Stimulated activated memory B cell treated with anti-CD40 and anti-IgM and Interleukin-4, amounts not matched to agents 10 μg/mL and 1 μg/mL and 100 μg/mL, for 72 hours (primary cell): ENCODE results near the gene KIAA1217.

Experiments
- ATAC-seq: fragments of 150-1000 bp; cut with Tn5 transposase; 2 replicates; pipeline ENCODE4 v1.10.0; 2021
- H3K27ac Mint-ChIP-seq: one replicate; pipeline ENCODE4 v1.8.0; 2022; ENCODE audit warnings: mild to moderate bottlenecking, mixed read lengths
- H3K27me3 Mint-ChIP-seq: one replicate; pipeline ENCODE4 v1.8.0; 2022; ENCODE audit warnings: mixed read lengths
- H3K36me3 Mint-ChIP-seq: one replicate; pipeline ENCODE4 v1.8.0; 2022; ENCODE audit warnings: mixed read lengths
- H3K4me1 Mint-ChIP-seq: one replicate; pipeline ENCODE4 v1.8.0; 2022; ENCODE audit warnings: mixed read lengths
- H3K4me3 Mint-ChIP-seq: one replicate; pipeline ENCODE4 v1.8.0; 2022; ENCODE audit warnings: mild to moderate bottlenecking, moderate library complexity, mixed read lengths
- H3K9me3 Mint-ChIP-seq: one replicate; pipeline ENCODE4 v1.8.0; 2022; ENCODE audit warnings: mixed read lengths

The KIAA1217 gene

DNA sequence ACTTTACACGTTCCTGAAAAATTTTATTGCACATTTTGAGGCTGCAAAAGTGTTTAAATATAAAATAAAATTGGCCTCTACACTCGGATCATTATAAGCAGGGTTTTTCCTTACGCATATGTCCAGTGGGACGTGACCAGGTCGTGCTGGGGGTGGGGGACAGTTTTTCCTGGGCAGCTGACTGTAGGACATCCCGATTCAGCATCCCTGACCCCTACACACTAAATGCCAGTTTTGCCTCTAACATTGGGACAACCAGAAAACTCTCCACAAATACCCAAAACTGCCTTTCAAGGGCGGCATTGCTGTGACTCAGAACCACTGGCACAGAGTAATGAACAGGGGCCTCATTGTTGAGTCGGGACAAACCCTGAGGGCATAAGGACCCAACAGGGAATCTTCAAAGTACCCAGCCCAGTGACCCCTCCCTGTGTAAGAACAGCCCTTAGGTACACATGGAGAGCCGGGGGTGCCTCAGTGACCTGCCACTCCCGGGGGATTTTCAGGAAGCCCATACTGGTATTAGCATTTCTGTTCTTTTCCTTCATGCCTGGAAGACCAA is 344.2 kb downstream of the KIAA1217 start:
- Mint-ChIP-seq H3K9me3 (no peaks in the 10 kb centered on the region), H3K27ac (no peak overlapping the region), H3K4me3 (no peak overlapping the region), H3K4me1 (no peaks in the 10 kb centered on the region), H3K36me3 (no peaks in the 10 kb centered on the region), H3K27me3 (no peaks in the 10 kb centered on the region)
- no peak for ATAC-seq

GRCh38 chr10:24554036-24554435 is 345.1 kb downstream of the KIAA1217 start:
- no peaks in the 10 kb centered on the region for H3K27me3 Mint-ChIP-seq
- no peak overlapping the region for H3K4me3 Mint-ChIP-seq
- H3K4me1 Mint-ChIP-seq, result no peaks in the 10 kb centered on the region
- H3K27ac Mint-ChIP-seq, result no peak overlapping the region
- no peak for ATAC-seq
- H3K36me3 Mint-ChIP-seq, result no peaks in the 10 kb centered on the region
- H3K9me3 Mint-ChIP-seq, result no peaks in the 10 kb centered on the region

- no peaks in the 10 kb centered on the region for H3K4me1 Mint-ChIP-seq
- no peak overlapping the region for H3K4me3 Mint-ChIP-seq
- no peaks in the 10 kb centered on the region for H3K27me3 Mint-ChIP-seq
- no peak for ATAC-seq
- no peak overlapping the region for H3K27ac Mint-ChIP-seq
- no peaks in the 10 kb centered on the region for H3K9me3 Mint-ChIP-seq
- H3K36me3 Mint-ChIP-seq, result no peaks in the 10 kb centered on the region
These were observed 347.3 kb downstream of the KIAA1217 start for GRCh38 chr10:24556126-24556749.

- ATAC-seq, result no peak
- H3K36me3 Mint-ChIP-seq, result no peaks in the 10 kb centered on the region
- no peaks in the 10 kb centered on the region for H3K9me3 Mint-ChIP-seq
These were observed 348.1 kb downstream of the KIAA1217 start for GRCh38 chr10:24556750-24557742.

GRCh38 chr10:24561453-24561852 is 352.5 kb downstream of the KIAA1217 start:
- H3K4me1 Mint-ChIP-seq, result no peaks in the 10 kb centered on the region
- no peaks in the 10 kb centered on the region for H3K36me3 Mint-ChIP-seq
- no peak overlapping the region for H3K27ac Mint-ChIP-seq
- no peak for ATAC-seq
- no peaks in the 10 kb centered on the region for H3K27me3 Mint-ChIP-seq
- no peak overlapping the region for H3K4me3 Mint-ChIP-seq
- no peaks in the 10 kb centered on the region for H3K9me3 Mint-ChIP-seq

More at GRCh38 chr10:24556750-24557742, 348.1 kb downstream of the KIAA1217 start:
- Mint-ChIP-seq H3K4me3 (no peak overlapping the region), H3K27me3 (no peaks in the 10 kb centered on the region), H3K4me1 (no peaks in the 10 kb centered on the region), H3K27ac (no peak overlapping the region)

- ATAC-seq, result no peak
- peaks cover 34% of the 10 kb centered on the region for H3K27me3 Mint-ChIP-seq
- H3K4me3 Mint-ChIP-seq, result no peak overlapping the region
- H3K27ac Mint-ChIP-seq, result no peak overlapping the region
- H3K4me1 Mint-ChIP-seq, result no peaks in the 10 kb centered on the region
- no peaks in the 10 kb centered on the region for H3K36me3 Mint-ChIP-seq
- no peaks in the 10 kb centered on the region for H3K9me3 Mint-ChIP-seq
These were observed 359.1 kb downstream of the KIAA1217 start for GRCh38 chr10:24568042-24568441.

GRCh38 chr10:24569330-24569796 is 360.4 kb downstream of the KIAA1217 start:
- H3K4me3 Mint-ChIP-seq, result no peak overlapping the region
- no peaks in the 10 kb centered on the region for H3K9me3 Mint-ChIP-seq
- ATAC-seq, result no peak
- H3K27me3 Mint-ChIP-seq, result peaks cover 34% of the 10 kb centered on the region
- no peaks in the 10 kb centered on the region for H3K36me3 Mint-ChIP-seq
- H3K27ac Mint-ChIP-seq, result no peak overlapping the region
- H3K4me1 Mint-ChIP-seq, result no peaks in the 10 kb centered on the region

GRCh38 chr10:24569828-24570657 is 361.1 kb downstream of the KIAA1217 start:
- Mint-ChIP-seq H3K4me1 (no peaks in the 10 kb centered on the region), H3K27me3 (peaks cover 34% of the 10 kb centered on the region), H3K27ac (no peak overlapping the region), H3K4me3 (no peak overlapping the region), H3K9me3 (no peaks in the 10 kb centered on the region), H3K36me3 (no peaks in the 10 kb centered on the region)
- ATAC-seq, result no peak

DNA sequence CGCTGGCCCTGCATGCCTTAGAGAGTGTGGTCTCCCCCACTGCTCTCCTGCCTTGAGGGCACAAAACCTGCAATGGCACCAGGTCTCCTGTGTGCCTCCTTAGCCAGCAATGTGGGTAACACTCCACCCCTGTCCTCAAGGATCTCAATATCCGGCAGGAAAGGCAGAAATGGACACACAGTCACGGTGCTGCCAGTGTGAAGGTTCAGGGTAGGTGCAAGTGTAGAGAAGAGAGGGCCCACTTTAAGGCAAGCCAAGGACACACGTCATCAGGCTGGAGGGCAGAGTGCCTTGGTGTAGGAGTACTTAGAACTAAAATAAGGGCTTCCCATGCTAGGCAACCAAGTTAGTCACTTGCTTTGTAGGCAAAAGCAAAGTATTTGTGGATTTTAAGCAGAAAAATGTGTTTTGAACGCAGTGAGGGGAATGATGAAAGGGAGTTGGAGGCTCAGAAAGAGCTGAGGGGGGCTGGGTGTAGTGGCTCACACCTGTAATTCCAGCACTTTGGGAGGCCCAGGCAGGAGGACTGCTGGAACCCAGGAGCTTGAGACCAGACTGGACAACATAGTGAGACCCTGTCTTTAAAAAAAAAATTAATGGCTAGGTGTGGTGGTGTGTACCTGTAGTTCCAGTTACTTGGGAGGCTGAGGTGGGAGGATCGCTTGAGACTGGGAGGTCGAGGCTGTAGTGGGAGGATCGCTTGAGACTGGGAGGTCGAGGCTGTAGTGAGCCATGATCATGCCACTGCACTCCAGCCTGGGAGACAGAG is 361.9 kb downstream of the KIAA1217 start:
- ATAC-seq, result no peak

DNA sequence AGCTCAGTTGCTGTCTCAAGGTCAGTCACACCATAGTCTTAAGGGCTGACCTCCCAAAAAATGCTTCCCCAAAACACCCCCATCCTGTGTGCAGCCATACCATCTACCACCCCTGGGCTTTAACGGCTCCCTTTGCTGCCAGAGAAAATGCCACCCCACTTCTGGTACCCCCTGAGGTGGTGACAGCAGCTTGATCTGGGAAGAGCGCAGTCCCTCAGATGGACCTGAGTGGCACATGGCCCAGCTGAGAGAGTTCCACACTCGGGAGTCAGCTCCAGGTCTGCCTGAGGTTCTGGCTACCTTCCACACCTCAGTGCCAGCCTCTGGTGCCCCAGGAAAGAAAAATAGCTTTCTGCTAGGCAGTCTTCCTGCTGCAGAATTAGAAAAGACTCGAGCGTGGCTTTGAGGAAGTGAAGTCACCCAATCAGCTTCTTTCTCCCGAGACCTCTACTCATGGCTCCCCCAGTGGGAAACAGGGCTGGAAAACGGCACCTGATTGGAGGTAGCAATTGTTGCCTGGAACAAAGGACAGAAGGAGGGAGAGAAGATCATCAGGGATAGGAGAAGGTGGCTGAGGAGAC is 363.0 kb downstream of the KIAA1217 start:
- Mint-ChIP-seq H3K36me3 (no peaks in the 10 kb centered on the region), H3K27ac (no peak overlapping the region), H3K4me1 (no peaks in the 10 kb centered on the region), H3K9me3 (peaks cover 3% of the 10 kb centered on the region), H3K27me3 (peaks cover 34% of the 10 kb centered on the region), H3K4me3 (no peak overlapping the region)
- ATAC-seq, result no peak

More for the DNA sequence above, 361.9 kb downstream of the KIAA1217 start:
- Mint-ChIP-seq H3K9me3 (no peaks in the 10 kb centered on the region), H3K4me1 (no peaks in the 10 kb centered on the region), H3K36me3 (no peaks in the 10 kb centered on the region), H3K27me3 (peaks cover 34% of the 10 kb centered on the region), H3K27ac (no peak overlapping the region), H3K4me3 (no peak overlapping the region)

DNA sequence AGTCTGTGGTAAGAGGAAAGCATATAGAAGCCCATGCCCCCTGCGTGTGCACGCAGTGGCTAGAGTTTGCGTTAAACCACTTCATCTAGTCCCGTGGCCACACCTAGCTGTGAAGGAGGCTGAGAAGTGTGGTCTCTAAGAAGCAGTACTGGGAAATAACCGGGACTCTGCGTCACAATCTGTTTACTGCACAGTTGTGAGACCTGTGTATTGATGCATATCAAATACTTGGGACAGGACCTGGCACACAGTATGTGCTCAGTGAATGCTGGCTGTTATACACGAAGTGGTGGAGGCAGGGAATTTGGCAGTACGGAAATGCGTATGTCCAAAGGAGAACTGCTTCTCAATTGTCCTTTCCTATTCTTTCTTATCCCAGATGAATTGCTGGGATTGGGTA is 365.2 kb downstream of the KIAA1217 start:
- H3K4me3 Mint-ChIP-seq, result no peak overlapping the region
- no peaks in the 10 kb centered on the region for H3K4me1 Mint-ChIP-seq
- H3K27me3 Mint-ChIP-seq, result peaks cover 25% of the 10 kb centered on the region
- H3K9me3 Mint-ChIP-seq, result peaks cover 3% of the 10 kb centered on the region
- ATAC-seq, result no peak
- H3K36me3 Mint-ChIP-seq, result no peaks in the 10 kb centered on the region
- no peak overlapping the region for H3K27ac Mint-ChIP-seq

DNA sequence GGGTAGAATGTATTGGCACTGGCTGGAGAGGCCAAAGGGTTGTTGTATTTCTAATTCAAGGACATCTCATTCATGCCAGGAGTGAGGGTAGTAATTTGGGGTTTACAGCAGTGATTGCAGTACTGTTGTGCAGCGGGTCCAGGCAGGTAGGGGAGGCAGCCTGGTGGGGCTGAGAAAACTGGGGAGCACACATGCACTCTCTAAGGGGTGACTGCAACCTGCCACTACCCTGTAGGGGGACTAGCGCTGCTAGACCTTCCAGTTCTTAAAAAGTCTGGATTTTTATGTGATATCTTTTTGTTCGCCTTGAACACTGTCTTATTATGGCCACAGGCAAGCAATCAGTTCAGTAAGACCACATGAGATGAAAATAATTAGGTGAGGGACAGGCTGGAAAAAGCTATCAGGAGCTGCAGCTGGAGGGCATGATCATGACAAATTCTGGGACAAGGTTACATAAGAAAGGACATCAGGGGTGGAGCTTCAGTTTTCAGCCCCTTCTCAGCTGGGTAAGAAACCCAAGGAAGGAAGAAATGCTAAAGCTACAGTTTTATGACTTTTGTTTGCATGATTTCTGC is 365.7 kb downstream of the KIAA1217 start:
- peaks cover 20% of the 10 kb centered on the region for H3K27me3 Mint-ChIP-seq
- no peaks in the 10 kb centered on the region for H3K36me3 Mint-ChIP-seq
- H3K27ac Mint-ChIP-seq, result no peak overlapping the region
- peaks cover 3% of the 10 kb centered on the region for H3K9me3 Mint-ChIP-seq
- H3K4me3 Mint-ChIP-seq, result no peak overlapping the region
- no peak for ATAC-seq
- H3K4me1 Mint-ChIP-seq, result no peaks in the 10 kb centered on the region

DNA sequence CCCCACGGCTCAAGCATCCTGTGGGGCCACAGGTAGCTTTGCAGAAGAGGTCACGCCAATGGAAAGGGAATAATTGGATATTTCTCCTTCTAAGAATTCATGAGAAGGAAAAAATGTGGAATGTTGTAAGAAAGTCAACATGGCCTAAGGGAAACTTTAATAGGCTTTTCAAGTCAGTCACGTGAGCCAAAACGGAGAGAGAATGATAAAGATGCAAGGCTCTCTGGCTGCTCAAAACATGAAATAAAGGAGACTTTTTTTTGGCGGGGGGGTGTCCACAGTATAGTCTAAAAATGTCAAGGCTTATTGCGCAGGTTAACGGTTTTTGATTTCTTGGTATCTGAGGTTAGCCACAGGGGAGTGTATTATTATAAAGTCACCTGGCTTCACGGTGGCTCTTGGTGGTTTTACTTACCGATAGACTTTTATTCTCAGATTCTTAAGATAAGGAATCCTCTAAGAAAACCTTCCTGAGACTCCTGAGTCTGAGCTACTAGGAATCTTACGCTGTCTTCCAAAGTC is 366.6 kb downstream of the KIAA1217 start:
- Mint-ChIP-seq H3K4me1 (no peaks in the 10 kb centered on the region), H3K27me3 (peaks cover 11% of the 10 kb centered on the region), H3K36me3 (no peaks in the 10 kb centered on the region), H3K9me3 (peaks cover 3% of the 10 kb centered on the region), H3K27ac (no peak overlapping the region), H3K4me3 (no peak overlapping the region)
- ATAC-seq, result no peak
